HG03342 (cell line): Measurements from ENCODE around the gene OAT.

Experiments
- ATAC-seq: cut with Tn5 transposase; IDR thresholded peaks from one replicate; pipeline ENCODE4 v1.9.1; 2021; ENCODE audit warnings: mild to moderate bottlenecking, moderate library complexity; ENCODE audit not compliant: unreplicated experiment

OAT gene

GRCh38 chr10:124418726-124419501 lies at the start of gene OAT:
OAT (minus strand) TSS chr10:124418923; CDS start chr10:124412171, 6,752 bp downstream.
- ATAC-seq: peak; percentile 98

GRCh38 chr10:124467165-124467564 lies 48.4 kb upstream of the OAT start:
- ATAC-seq: no peak

DNA sequence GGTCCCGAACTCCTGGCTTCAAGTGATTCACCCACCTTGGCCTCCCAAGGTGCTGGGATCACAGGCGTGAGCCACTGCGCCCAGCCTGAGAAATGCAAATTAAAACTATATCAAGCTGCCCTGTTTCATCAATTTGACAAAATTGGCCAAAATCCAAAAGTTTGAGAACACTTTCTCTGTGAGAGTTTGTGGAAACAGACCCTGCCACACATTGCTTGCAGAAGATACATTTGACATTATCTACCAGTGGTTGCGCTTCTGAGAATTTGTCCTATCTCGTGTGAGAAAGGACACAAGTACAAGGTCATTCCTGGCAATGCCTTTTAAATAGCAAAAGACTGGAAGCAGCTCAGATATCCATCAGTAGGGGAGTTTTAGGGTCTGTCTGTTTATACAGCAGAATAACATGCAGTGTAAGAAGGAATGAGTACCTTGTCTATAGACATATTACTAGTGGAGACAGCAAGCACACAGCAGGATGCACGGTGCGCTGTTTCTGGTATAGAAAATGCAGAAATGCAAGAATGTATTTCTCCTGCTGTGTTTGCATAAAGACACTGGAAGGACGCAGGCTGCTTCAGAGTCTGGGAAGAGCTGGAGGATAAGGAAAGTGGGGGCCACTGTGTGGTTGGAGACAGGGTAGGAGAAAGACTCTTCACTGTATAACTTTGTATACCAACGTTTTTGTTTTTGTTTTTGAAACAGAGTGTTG lies 47.2 kb upstream of the OAT start:
- ATAC-seq: no peak

DNA sequence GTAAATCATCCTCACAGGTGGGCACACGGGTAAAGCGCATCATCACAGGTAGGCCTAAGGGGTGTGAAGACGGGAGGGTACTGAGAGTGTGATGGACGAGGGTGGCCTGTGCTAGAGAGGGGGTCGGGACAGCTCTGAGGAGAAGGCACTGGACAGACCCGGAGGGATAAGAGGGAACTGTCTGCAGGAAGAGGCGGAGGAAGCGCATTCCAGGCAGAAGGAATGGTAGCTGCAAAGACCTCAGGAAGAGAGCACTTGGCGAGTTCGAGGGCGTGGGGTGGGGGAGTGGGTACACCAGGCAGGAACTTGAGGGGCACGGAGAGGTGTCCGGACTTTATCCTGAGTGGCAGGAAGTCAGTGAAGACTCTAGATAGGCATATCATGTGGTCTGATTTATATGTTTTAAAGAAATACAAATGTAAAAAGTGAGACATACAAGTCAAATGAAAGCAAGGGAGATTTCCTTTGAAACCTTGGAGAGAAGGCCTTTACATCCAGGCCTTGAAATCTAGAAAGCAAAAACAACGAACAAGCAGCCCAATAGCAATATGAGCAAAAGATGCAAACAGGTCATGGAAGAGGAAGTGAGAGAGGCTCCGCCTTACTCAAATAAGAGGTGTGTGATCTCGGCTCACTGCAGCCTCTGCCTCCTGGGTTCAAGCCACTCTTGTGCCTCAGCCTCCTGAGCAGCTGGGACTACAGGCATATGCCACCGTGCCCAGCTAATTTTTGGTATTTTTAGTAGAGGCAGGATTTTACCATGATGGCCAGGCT lies 46.5 kb upstream of the OAT start:
- ATAC-seq: peak; percentile 38

DNA sequence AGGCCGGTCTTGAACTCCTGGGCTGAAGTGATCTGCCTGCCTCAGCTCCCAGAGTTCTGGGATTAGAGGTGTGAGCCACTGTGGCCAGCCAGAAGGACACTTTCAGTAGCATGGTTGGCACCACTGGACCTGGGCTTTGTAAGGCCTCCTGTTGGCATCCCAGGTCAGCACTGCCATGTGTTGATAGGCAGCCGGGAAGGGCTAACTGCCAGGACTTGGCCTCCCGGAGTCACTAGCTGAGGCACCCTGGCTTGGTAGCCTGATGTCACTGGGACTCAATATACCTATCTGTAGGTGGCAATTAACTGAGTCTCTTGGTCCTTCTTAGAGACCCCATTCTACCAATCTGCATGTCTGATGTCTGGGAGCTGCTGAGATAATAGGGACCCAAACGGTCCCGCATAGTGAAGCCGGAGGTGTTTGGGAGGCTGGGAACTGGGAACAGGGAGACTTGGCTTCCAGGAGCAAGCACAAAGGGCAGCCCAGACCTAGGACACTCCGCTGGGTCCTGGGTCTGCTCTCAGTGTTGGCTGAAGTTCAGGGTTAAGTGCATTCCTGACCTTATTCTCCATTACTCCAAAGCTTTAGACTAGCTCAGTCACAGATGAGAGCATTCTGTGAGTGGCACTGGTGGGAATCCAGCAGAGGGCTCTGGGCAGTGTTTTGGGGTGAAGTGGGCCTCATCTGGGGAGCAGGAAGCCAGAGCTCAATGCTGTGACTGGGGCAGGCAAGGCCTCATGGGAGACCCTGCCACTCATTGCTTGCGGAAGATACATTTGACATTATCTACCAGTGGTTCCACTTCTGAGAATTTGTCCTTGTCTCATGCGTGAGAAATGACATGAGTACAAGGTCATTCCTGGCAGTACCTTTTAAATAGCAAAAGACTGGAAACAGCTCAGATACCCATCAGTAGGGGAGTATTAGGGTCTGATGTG lies 45.6 kb upstream of the OAT start:
- ATAC-seq: no peak

DNA sequence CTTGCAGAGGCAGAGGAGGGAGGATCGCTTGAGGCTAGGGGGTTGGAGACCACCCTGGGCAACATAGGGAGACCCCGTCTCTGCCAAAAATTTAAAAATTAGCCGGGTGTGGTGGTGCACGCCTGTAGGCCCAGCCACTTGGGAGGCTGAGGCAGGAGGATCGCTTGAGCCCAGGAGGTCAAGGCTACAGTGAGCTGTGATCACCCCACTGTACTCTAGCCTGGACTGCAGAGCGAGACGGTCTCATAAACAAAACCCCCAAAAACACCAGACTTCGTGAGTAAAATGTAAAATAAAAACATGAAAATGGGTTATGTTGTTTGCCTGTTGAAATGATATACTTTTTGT lies 43.6 kb upstream of the OAT start:
- no peak for ATAC-seq

DNA sequence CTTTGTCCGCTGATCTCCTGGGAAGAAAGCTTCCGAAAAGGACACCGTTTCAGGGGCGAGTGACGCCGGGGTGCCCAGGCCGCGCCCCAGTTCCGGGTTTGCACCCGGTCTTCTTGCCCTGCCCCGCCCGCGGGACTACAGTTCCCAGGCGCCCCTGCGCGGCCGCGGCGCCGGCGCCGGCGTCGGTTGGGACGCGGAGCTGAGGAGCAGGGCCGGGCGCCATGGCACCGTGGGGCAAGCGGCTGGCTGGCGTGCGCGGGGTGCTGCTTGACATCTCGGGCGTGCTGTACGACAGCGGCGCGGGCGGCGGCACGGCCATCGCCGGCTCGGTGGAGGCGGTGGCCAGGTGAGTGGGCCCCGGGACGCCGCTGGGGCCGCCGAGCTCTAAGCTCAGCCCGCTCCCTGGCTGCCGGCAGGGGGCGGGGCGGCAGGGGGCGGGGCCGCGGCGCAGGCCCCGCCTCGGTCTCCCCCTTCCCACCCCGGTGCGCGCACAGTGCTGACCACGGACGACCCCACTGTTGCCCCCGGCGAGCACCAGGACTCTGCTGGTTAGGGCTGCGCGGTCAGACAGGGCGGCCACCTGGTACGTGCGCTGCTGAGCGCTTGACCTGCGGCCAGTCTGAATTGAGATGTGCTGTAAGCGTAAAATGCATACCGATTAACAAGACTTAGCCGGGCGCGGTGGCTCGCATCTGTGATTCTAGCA lies 43.1 kb upstream of the OAT start, which contains the start of gene LHPP:
Gene LHPP (plus strand): TSS at position 182 of the 706 bp plus-strand sequence. CDS start 40 bp downstream, at position 222.
- ATAC-seq: peak; percentile 92

GRCh38 chr10:124460144-124460543 lies 41.4 kb upstream of the OAT start:
- no peak for ATAC-seq

DNA sequence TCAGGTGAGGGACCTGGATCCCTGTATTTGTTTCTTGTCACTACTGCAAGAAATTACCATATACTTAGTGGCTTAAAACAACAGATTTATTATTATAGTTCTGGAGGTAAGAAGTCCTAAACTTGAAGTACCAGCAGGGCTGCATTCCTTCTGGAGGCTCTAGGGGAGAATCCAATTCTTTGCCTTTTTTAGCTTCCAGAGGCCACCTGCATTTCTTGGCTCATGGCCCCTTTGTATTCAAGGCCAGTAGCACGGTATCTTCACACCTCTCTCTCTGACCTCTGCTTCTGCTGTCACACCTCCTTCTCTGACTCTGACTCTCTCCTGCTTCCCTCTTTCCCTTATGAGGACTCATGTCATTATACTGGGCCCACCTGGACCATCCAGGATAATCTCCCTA lies 40.7 kb upstream of the OAT start:
- ATAC-seq: no peak

DNA sequence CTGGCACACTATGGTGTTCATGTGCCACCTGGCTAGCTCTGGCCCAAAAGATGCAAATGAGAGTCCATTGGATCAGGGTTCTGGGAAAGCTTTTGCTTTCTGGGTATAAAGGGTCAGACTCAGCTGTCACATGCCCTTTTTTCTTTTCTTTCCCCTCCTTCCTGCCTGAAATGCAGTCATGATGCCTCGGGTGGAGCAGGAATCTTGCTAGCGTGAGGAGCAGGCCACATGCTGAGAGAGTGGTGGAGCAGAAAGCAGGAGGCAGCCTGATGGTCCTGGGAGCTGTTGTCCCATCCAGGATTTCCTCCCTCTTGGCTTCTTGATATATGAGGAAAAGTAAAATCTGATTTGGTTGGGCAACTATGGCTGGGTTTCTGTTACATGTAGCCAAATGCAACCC lies 40.2 kb upstream of the OAT start:
- ATAC-seq: no peak

DNA sequence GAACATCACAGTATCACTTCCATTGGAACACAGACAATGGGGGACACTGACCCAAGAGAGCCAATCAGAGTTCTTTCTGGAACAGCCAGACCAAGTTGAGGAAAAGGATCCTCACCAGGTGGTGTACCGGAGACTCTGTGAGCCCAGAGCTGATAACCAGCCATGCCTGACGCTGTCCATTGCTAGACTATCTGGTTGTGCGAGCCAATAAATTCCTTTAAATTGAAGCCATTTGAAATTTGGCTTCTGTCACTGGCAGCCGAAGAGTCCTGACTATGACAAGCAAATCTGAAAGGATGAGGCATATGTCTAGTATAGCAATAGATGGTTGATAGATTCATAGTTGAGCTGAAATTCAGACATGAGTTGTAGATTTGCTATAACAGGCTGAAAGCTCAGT lies 39.8 kb upstream of the OAT start:
- no peak for ATAC-seq

GRCh38 chr10:124455441-124455840 lies 36.7 kb upstream of the OAT start:
- no peak for ATAC-seq

GRCh38 chr10:124453960-124454610 lies 35.4 kb upstream of the OAT start:
- no peak for ATAC-seq

- no peak for ATAC-seq
Observed at GRCh38 chr10:124451276-124451675, 32.6 kb upstream of the OAT start.

- no peak for ATAC-seq
Observed at GRCh38 chr10:124450783-124451057, 32.0 kb upstream of the OAT start.

- ATAC-seq: no peak
Observed at GRCh38 chr10:124450012-124450782, 31.5 kb upstream of the OAT start, which contains the start of gene NKX1-2. NKX1-2 (minus strand) TSS chr10:124450035; CDS start chr10:124449943, 92 bp downstream.

GRCh38 chr10:124449170-124450011 lies 30.7 kb upstream of the OAT start:
- no peak for ATAC-seq

GRCh38 chr10:124448696-124449169 lies 30.0 kb upstream of the OAT start:
- ATAC-seq: no peak
